ENCODE results near the gene CDC5L. TPM values are rescaled to one million over a fixed set of nuclear protein-coding genes. Genes with fewer than 3 reads are reported as not detected.

The CDC5L gene
- polyA plus RNA-seq, 1 of the 3 experiments (the other 2 are of a cell fraction), result 6.0 TPM

- Histone ChIP-seq H3K4me1 (ENCODE audit: control insufficient read depth in 1 of 2, insufficient read depth in 2 of 2, low read depth in 1 of 2, low read length in 1 of 2) (no peaks in the 10 kb centered on the region), H3K27me3 (ENCODE audit: insufficient read depth) (no peaks in the 10 kb centered on the region), H3F3A (replicated peaks; ENCODE audit: insufficient read depth) (no peaks in the 10 kb centered on the region), H2AFZ (ENCODE audit: low read depth) (no peak overlapping the region), H3K4me2 (0 out of 2 replicates have a peak overlapping the region, but pooled peaks have one; percentile 15), H4K20me1 (ENCODE audit: insufficient read depth) (no peaks in the 10 kb centered on the region), H3K9ac (no peak overlapping the region), H3K4me3 (ENCODE audit: low read depth in 2 of 2, low read length in 1 of 2) (no peak overlapping the region), H3K36me3 (replicated peaks in 1 of 2; ENCODE audit: control insufficient read depth in 1 of 2, insufficient read depth in 2 of 2, low read length in 1 of 2) (no peaks in the 10 kb centered on the region), H3K9me2 (no peaks in the 10 kb centered on the region), H3K9me3 (no peaks in the 10 kb centered on the region), H3K79me2 (ENCODE audit: insufficient read depth) (no peaks in the 10 kb centered on the region), H3K27ac (ENCODE audit: low read depth in 2 of 2, low read length in 1 of 2) (no peak overlapping the region; a peak in 1 of 4 replicates)
- DNase-seq, result no peak
- POLR2A ChIA-PET, result no interaction called here
- no peak for TF ChIP-seq EP300 (IDR thresholded peaks at IDR 0.05; ENCODE audit: borderline replicate concordance in 1 of 2, low read depth in 1 of 2, low read length in 1 of 2)
- peak; percentile 29; the same call in 1 of the 2 replicates for TF ChIP-seq NFIC (IDR thresholded peaks at IDR 0.05; ENCODE audit: borderline replicate concordance)
- TF ChIP-seq TEAD4 (IDR thresholded peaks at IDR 0.05; ENCODE audit: borderline replicate concordance, insufficient read depth), result 0 out of 2 replicates have a peak, but pooled peaks have one; percentile 37
- no peak for TF ChIP-seq TCF12 (IDR thresholded peaks at IDR 0.05)
- TF ChIP-seq RXRA (IDR thresholded peaks at IDR 0.05; ENCODE audit: borderline replicate concordance, low read depth), result 0 out of 2 replicates have a peak, but pooled peaks have one; percentile 16
- 83% methylated on average over 13 of the region's 13 CpGs for WGBS (ENCODE audit: low lambda C conversion rate)
- CTCF ChIA-PET, result interaction anchor here (1.3 to 16.7 kb wide), 4 partner anchors 7 to 33 kb away, joined by 3 to 222 read pairs (median 80); no protein-coding TSS in a partner anchor
These were observed 77.2 kb downstream of the CDC5L start for GRCh38 chr6:44464527-44465310.

DNA sequence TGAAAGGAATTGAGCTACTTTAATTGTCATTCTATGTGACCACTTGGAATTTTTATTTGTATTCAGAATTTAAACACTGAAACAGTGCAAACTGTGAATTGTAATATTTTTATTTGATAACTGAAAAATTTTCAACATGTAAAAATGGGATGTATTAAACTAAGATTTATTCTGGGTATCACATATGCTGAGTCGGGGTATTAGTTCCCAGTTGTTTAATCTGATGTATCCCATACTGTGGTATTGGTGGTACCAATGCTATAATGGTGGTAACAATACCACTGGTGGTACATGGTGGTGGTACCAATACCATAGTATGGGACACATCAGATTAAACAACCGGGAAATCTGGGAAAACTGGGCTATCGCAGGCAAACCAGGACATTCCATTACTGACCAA lies 79.4 kb downstream of the CDC5L start:
- Histone ChIP-seq H3F3A (replicated peaks; ENCODE audit: insufficient read depth) (no peaks in the 10 kb centered on the region), H3K9me3 (no peaks in the 10 kb centered on the region), H3K4me2 (no peak overlapping the region), H3K4me3 (ENCODE audit: low read depth in 2 of 2, low read length in 1 of 2) (no peak overlapping the region), H3K4me1 (ENCODE audit: control insufficient read depth in 1 of 2, insufficient read depth in 2 of 2, low read depth in 1 of 2, low read length in 1 of 2) (no peaks in the 10 kb centered on the region; a peak in 1 of 4 replicates), H3K9me2 (no peaks in the 10 kb centered on the region), H3K79me2 (ENCODE audit: insufficient read depth) (no peaks in the 10 kb centered on the region), H3K27ac (ENCODE audit: low read depth in 2 of 2, low read length in 1 of 2) (no peak overlapping the region), H2AFZ (ENCODE audit: low read depth) (no peak overlapping the region), H3K36me3 (replicated peaks in 1 of 2; ENCODE audit: control insufficient read depth in 1 of 2, insufficient read depth in 2 of 2, low read length in 1 of 2) (no peaks in the 10 kb centered on the region), H3K27me3 (ENCODE audit: insufficient read depth) (no peaks in the 10 kb centered on the region), H3K9ac (no peak overlapping the region), H4K20me1 (ENCODE audit: insufficient read depth) (no peaks in the 10 kb centered on the region)
- POLR2A ChIA-PET, result no interaction called here
- TF ChIP-seq FOSL2 (IDR thresholded peaks at IDR 0.05; ENCODE audit: borderline replicate concordance, low read depth), result no peak
- no peak for TF ChIP-seq GATA2 (CRISPR knock-in tag; IDR thresholded peaks at IDR 0.05)
- no peak for TF ChIP-seq ZBTB33 (IDR thresholded peaks at IDR 0.05; ENCODE audit: borderline replicate concordance, low read depth)
- no peak for DNase-seq
- CTCF ChIA-PET, result interaction anchor here (12.6 to 16.7 kb wide), 2 partner anchors 5 to 8 kb away, joined by 222 read pairs; no protein-coding TSS in a partner anchor
- 87% methylated on average over 3 of the region's 3 CpGs for WGBS (ENCODE audit: low lambda C conversion rate)

Measured in SK-N-SH (cell line).